Mammary epithelial cell (primary cell): Measurements from ENCODE around the gene ASPM.

Source experiments
- EZH2 ChIP-seq: IDR thresholded peaks from 2 replicates; pipeline ENCODE4 v1.6.1; 2012; ENCODE audit warnings: low read length, inconsistent platforms, borderline replicate concordance
- TF ChIP-seq, protein P1 (sequence below), 2 donors: IDR thresholded peaks in 1 of 2; conservative IDR thresholded peaks in 1 of 2; 2 replicates each; pipeline ENCODE4 v1.5.1; 2011 to 2012; ENCODE audit warnings: inconsistent platforms in 2 of 2, low read length in 2 of 2, mild to moderate bottlenecking in 2 of 2, control low read depth in 1 of 2, low read depth in 1 of 2; ENCODE audit not compliant: insufficient read depth in 1 of 2; ENCODE audit errors: extremely low read depth in 1 of 2

DNA sequence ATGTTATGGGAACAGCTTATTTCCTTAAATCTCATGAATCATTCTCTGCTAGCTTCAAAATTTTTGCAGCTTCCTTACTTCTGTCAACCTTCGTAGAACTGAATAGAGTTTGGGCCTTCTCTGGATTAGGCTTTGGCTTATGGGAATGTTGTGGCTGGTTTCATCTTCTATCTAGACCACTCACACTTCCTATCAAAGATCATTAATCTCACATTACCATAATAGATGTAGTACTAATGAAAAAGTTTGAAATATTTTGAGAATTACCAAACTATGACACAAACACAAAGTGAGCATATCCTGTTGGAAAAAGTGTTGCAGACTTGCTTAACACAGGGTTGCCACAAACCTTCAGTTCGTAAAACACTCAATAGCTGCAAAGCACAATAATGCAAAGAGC lies 30.3 kb downstream of the ASPM start:
- TF ChIP-seq, protein P1, sequence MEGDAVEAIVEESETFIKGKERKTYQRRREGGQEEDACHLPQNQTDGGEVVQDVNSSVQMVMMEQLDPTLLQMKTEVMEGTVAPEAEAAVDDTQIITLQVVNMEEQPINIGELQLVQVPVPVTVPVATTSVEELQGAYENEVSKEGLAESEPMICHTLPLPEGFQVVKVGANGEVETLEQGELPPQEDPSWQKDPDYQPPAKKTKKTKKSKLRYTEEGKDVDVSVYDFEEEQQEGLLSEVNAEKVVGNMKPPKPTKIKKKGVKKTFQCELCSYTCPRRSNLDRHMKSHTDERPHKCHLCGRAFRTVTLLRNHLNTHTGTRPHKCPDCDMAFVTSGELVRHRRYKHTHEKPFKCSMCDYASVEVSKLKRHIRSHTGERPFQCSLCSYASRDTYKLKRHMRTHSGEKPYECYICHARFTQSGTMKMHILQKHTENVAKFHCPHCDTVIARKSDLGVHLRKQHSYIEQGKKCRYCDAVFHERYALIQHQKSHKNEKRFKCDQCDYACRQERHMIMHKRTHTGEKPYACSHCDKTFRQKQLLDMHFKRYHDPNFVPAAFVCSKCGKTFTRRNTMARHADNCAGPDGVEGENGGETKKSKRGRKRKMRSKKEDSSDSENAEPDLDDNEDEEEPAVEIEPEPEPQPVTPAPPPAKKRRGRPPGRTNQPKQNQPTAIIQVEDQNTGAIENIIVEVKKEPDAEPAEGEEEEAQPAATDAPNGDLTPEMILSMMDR (conservative IDR thresholded peaks at IDR 0.05 in 1 of 2, IDR thresholded peaks at IDR 0.05 in 1 of 2; ENCODE audit: extremely low read depth in 1 of 2, insufficient read depth in 1 of 2, low read depth in 1 of 2, low read length in 2 of 2) = no peak
- no peak for TF ChIP-seq EZH2
